Endothelial cell of umbilical vein (primary cell): ENCODE results near the gene ZC2HC1C. TPM values are rescaled to one million over a fixed set of nuclear protein-coding genes. Genes with fewer than 3 reads are reported as not detected.

ENCODE experiments used
- BruUV-seq: library from RNA; stranded (reverse); fragments of 400-500 nt; replicated peaks from 2 replicates; lab custom pipeline; 2021; lab: Mats Ljungman, UMichigan
- CTCF ChIA-PET: fragments of 300-600, 350-600 bp; sonication (Branson Sonifier 250); formaldehyde crosslinking; loops from one replicate; lab custom pipeline; 2021; ENCODE audit warnings: antibody characterized with exemption, inconsistent platforms; lab: Charles Lee
- POLR2A ChIA-PET: fragments of 300-600, 350-600 bp; sonication (Branson Sonifier 250); formaldehyde crosslinking; loops from one replicate; lab custom pipeline; 2021; ENCODE audit warnings: antibody characterized with exemption, inconsistent platforms; lab: Charles Lee
- DNase-seq: peaks from one replicate; pipeline ENCODE4 v3.0.0-alpha.2; 2011; ENCODE audit warnings: low read depth, low spot score
- FAIRE-seq: peaks from 2 replicates; lab custom pipeline; 2011; peaks lifted over from hg19 to GRCh38; lab: Jason Lieb, UNC
- H2AFZ ChIP-seq: 2 replicates; pipeline ENCODE4 v1.6.0; 2012; ENCODE audit warnings: low read depth, low read length, control low read depth, inconsistent platforms
- H3K27ac ChIP-seq: 2 replicates; pipeline ENCODE4 v1.5.1; 2011; ENCODE audit warnings: low read depth, mild to moderate bottlenecking, control low read depth, low read length, moderate library complexity; ENCODE audit not compliant: insufficient read depth
- H3K27me3 ChIP-seq, 2 experiments: 2 replicates each; pipeline versions ENCODE4 v1.6.0 to v1.6.1; 2011; ENCODE audit warnings: low read length in 2 of 2, mixed read lengths in 1 of 2; ENCODE audit not compliant: control insufficient read depth in 2 of 2, insufficient read depth in 2 of 2
- H3K36me3 ChIP-seq, 2 experiments: 2 replicates in 1 of 2; 3 replicates in 1 of 2; pipeline ENCODE4 v1.5.1; 2011; ENCODE audit warnings: low read length in 2 of 2, mild to moderate bottlenecking in 1 of 2, moderate library complexity in 1 of 2; ENCODE audit not compliant: control insufficient read depth in 2 of 2, insufficient read depth in 2 of 2; ENCODE audit errors: extremely low read depth in 1 of 2
- H3K4me1 ChIP-seq: 3 replicates; pipeline ENCODE4 v1.5.1; 2011; ENCODE audit warnings: mild to moderate bottlenecking, low read length; ENCODE audit not compliant: control insufficient read depth, insufficient read depth; ENCODE audit errors: extremely low read depth
- H3K4me2 ChIP-seq: 2 replicates; pipeline ENCODE4 v1.6.1; 2011; ENCODE audit warnings: low read length, control low read depth, mixed read lengths; ENCODE audit not compliant: insufficient read depth
- H3K4me3 ChIP-seq, 3 experiments: fragments of 200-600 bp in 1 of 3; sonication (generic), shearing (Covaris generic) in 1 of 3; replicated peaks in 1 of 3; 2 replicates each; pipeline ENCODE4 v1.5.1; 2011 to 2016; ENCODE audit warnings: control low read depth in 3 of 3, low read length in 3 of 3, mild to moderate bottlenecking in 2 of 3, inconsistent platforms in 1 of 3, low read depth in 1 of 3, moderate library complexity in 1 of 3; ENCODE audit not compliant: insufficient read depth in 1 of 3
- H3K79me2 ChIP-seq: 2 replicates; pipeline ENCODE4 v1.6.0; 2012; ENCODE audit warnings: low read length, inconsistent platforms; ENCODE audit not compliant: control insufficient read depth, insufficient read depth
- H3K9ac ChIP-seq: replicated peaks from 2 replicates; pipeline ENCODE3; 2011; ENCODE audit warnings: low read length, control low read depth; ENCODE audit not compliant: insufficient read depth; ENCODE audit errors: extremely low read depth
- H3K9me1 ChIP-seq: replicated peaks from 3 replicates; pipeline ENCODE4 v1.6.0; 2011; ENCODE audit warnings: mild to moderate bottlenecking, low read length; ENCODE audit not compliant: control insufficient read depth, insufficient read depth; ENCODE audit errors: extremely low read depth
- H3K9me3 ChIP-seq: replicated peaks from 2 replicates; pipeline ENCODE4 v1.5.1; 2012; ENCODE audit warnings: low read length, inconsistent platforms; ENCODE audit not compliant: control insufficient read depth, insufficient read depth
- H4K20me1 ChIP-seq: replicated peaks from 2 replicates; pipeline ENCODE3; 2011; ENCODE audit warnings: mild to moderate bottlenecking, low read length; ENCODE audit not compliant: control insufficient read depth, insufficient read depth; ENCODE audit errors: extremely low read depth
- EZH2 ChIP-seq: IDR thresholded peaks from 2 replicates; pipeline ENCODE4 v1.6.1; 2012; ENCODE audit warnings: borderline replicate concordance, low read depth, mild to moderate bottlenecking, moderate library complexity, low read length, inconsistent platforms; ENCODE audit not compliant: severe bottlenecking
- FOS ChIP-seq: IDR thresholded peaks from 2 replicates; pipeline ENCODE4 v1.6.1; 2011; ENCODE audit warnings: mild to moderate bottlenecking, low read length, moderate library complexity, borderline replicate concordance; ENCODE audit not compliant: insufficient read depth
- GATA2 ChIP-seq: IDR thresholded peaks from 2 replicates; pipeline ENCODE4 v1.7.0; 2011; ENCODE audit warnings: low read depth, mild to moderate bottlenecking, moderate library complexity, mixed read lengths, low read length; ENCODE audit not compliant: insufficient read length, insufficient read depth
- JUN ChIP-seq: IDR thresholded peaks from 2 replicates; pipeline ENCODE4 v1.6.1; 2011; ENCODE audit warnings: borderline replicate concordance, low read depth; ENCODE audit not compliant: insufficient read length, insufficient read depth
- MAX ChIP-seq: IDR thresholded peaks from 2 replicates; pipeline ENCODE4 v1.6.1; 2011; ENCODE audit not compliant: insufficient read depth, insufficient read length
- MYC ChIP-seq: IDR thresholded peaks from one replicate; pipeline ENCODE4 v1.6.1; 2011; ENCODE audit warnings: mild to moderate bottlenecking, low read depth, low read length
- POLR2A ChIP-seq: IDR thresholded peaks from 2 replicates; pipeline ENCODE4 v1.6.1; 2012; ENCODE audit warnings: low read depth, mild to moderate bottlenecking, control low read depth, low read length
- POLR2AphosphoS5 ChIP-seq: IDR thresholded peaks from 2 replicates; pipeline ENCODE4 v1.6.1; 2012; ENCODE audit warnings: low read depth, mild to moderate bottlenecking, control low read depth, low read length, moderate library complexity; ENCODE audit not compliant: insufficient read depth
- dilution Hi-C: fragments of 300-500 bp; cut with MboI; formaldehyde crosslinking; loops from one replicate; pipeline ENCODE4 v1.15.0; 2019; ENCODE audit warnings: low sequenced_read_pairs; ENCODE audit not compliant: extremely low pct_ligation_motif_present
- intact Hi-C: fragments of 100-400 bp; cut with micrococcal nuclease; formaldehyde crosslinking; loops from one replicate; pipeline ENCODE4 v1.10.0; 2022
- polyA plus RNA-seq, 4 experiments: library from polyadenylated mRNA; depleted of rRNA in 3 of 4; stranded (reverse) in 3 of 4; unstranded in 1 of 4; fragments of >200 nt; gene quantifications; 2 replicates each; pipeline versions ENCODE4 v1.2.1 to v1.2.3, GENCODE V29; 2011 to 2012; ENCODE audit warnings: missing spikeins in 1 of 4
- total RNA-seq: library from RNA; stranded (reverse); gene quantifications from 2 replicates; pipeline ENCODE4 v1.2.3, GENCODE V29; 2021
- TF ChIP-seq, protein P1 (sequence below), 2 donors: IDR thresholded peaks; 1 replicate in 1 of 2; 2 replicates in 1 of 2; pipeline ENCODE4 v1.5.1; 2011; ENCODE audit warnings: low read length in 2 of 2, mild to moderate bottlenecking in 2 of 2, moderate library complexity in 2 of 2, control low read depth in 1 of 2, inconsistent platforms in 1 of 2, low read depth in 1 of 2; ENCODE audit not compliant: insufficient read depth in 1 of 2; ENCODE audit errors: extremely low read depth in 1 of 2

Gene ZC2HC1C
- total and polyA plus RNA-seq, 2 donors (not counting 3 experiments of a cell fraction or from before 2014, with no cell fraction given) = 0.84 to 0.91 TPM

DNA sequence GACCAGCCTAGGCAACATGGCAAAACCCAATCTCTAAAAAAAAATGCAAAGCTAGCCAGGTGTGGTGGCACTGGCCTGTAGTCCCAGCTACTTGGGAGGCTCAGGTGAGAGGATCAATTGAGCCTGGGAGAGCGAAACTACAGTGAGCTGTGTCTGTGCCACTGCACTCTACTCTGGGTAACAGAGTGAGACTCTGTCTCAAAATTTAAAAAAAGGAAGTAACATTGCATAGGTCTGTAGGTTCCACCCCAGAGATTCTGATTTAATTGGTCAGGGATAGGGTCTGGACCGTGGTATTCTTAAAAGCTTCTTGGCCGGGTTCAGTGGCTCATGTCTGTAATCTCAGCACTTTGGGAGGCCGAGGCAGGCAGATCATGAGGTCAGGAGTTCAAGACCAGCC is 26.2 kb downstream of the ZC2HC1C start:
- Histone ChIP-seq H3K9me1 (no peaks in the 10 kb centered on the region), H3K36me3 (peaks cover 9 to 16% of the 10 kb centered on the region in 2 experiments), H3K9me3 (no peaks in the 10 kb centered on the region), H4K20me1 (no peaks in the 10 kb centered on the region), H3K79me2 (no peaks in the 10 kb centered on the region), H3K27ac (no peak overlapping the region), H3K4me1 (no peaks in the 10 kb centered on the region), H3K27me3 (no peaks in the 10 kb centered on the region), H3K4me3 (no peak overlapping the region), H3K4me2 (no peak overlapping the region), H2AFZ (no peak overlapping the region), H3K9ac (no peak overlapping the region)
- dilution Hi-C loops = no loop called here
- FAIRE-seq (no peak), DNase-seq (no peak)
- no TSS peak for BruUV-seq
- TF ChIP-seq JUN (no peak), EZH2 (no peak), POLR2AphosphoS5 (no peak), FOS (no peak), MYC (no peak), POLR2A (no peak), GATA2 (no peak), MAX (no peak)
- TF ChIP-seq, protein P1, sequence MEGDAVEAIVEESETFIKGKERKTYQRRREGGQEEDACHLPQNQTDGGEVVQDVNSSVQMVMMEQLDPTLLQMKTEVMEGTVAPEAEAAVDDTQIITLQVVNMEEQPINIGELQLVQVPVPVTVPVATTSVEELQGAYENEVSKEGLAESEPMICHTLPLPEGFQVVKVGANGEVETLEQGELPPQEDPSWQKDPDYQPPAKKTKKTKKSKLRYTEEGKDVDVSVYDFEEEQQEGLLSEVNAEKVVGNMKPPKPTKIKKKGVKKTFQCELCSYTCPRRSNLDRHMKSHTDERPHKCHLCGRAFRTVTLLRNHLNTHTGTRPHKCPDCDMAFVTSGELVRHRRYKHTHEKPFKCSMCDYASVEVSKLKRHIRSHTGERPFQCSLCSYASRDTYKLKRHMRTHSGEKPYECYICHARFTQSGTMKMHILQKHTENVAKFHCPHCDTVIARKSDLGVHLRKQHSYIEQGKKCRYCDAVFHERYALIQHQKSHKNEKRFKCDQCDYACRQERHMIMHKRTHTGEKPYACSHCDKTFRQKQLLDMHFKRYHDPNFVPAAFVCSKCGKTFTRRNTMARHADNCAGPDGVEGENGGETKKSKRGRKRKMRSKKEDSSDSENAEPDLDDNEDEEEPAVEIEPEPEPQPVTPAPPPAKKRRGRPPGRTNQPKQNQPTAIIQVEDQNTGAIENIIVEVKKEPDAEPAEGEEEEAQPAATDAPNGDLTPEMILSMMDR (IDR thresholded peaks at IDR 0.05; ENCODE audit: extremely low read depth in 1 of 2, insufficient read depth in 1 of 2, low read depth in 1 of 2, low read length in 2 of 2) = no peak
- ChIA-PET POLR2A (no interaction called here), CTCF (interaction anchor here (0.7 to 1.3 kb wide), 2 partner anchors 12 to 20 kb away, joined by 3 read pairs; no protein-coding TSS in a partner anchor)
- intact Hi-C loops = no loop called here
